PC-3 (cell line): Measurements from ENCODE around the gene GFPT2. TPM values are rescaled to one million over a fixed set of nuclear protein-coding genes. Genes with fewer than 3 reads are reported as not detected.

Experiments
- ATAC-seq: fragments of 200-7000 bp; cut with Tn5 transposase; 2 replicates; pipeline ENCODE4 v1.9.1; 2020; ENCODE audit warnings: mild to moderate bottlenecking, moderate library complexity
- BruUV-seq: library from RNA; stranded (reverse); fragments of 400-500 nt; replicated peaks from 2 replicates; lab custom pipeline; 2021; lab: Mats Ljungman, UMichigan
- CTCF ChIA-PET: fragments of 300-600 bp; sonication (Branson Sonifier 250); formaldehyde crosslinking; loops from one replicate; lab custom pipeline; 2022; ENCODE audit warnings: antibody characterized with exemption; lab: Charles Lee
- POLR2A ChIA-PET: fragments of 300-600 bp; sonication (Branson Sonifier 250); formaldehyde crosslinking; loops from one replicate; lab custom pipeline; 2022; ENCODE audit warnings: antibody characterized with exemption; ENCODE audit not compliant: unreplicated experiment; lab: Charles Lee
- DNase-seq: peaks from one replicate; pipeline ENCODE4 v3.0.0-alpha.2; 2015
- H2AFZ ChIP-seq: fragments of 300-600 bp; sonication (generic); 2 replicates; pipeline ENCODE4 v1.6.0; 2016; ENCODE audit warnings: antibody characterized with exemption, low read length
- H3F3A ChIP-seq: fragments of 300-600 bp; sonication (generic); one replicate; pipeline ENCODE4 v1.6.0; 2017; ENCODE audit warnings: antibody characterized with exemption, low read length, control low read depth, mild to moderate bottlenecking; ENCODE audit not compliant: unreplicated experiment
- H3K27ac ChIP-seq: fragments of 300-600 bp; sonication (generic); 2 replicates; pipeline ENCODE4 v1.5.1; 2016; ENCODE audit warnings: mild to moderate bottlenecking, low read length
- H3K27me3 ChIP-seq: fragments of 300-600 bp; sonication (generic); 2 replicates; pipeline ENCODE4 v1.6.1; 2016; ENCODE audit warnings: low read length, mixed read lengths
- H3K36me3 ChIP-seq: fragments of 300-600 bp; sonication (generic); 2 replicates; pipeline ENCODE4 v1.6.1; 2016; ENCODE audit warnings: low read depth, mixed run types, low read length, mixed read lengths
- H3K4me1 ChIP-seq: fragments of 300-600 bp; sonication (generic); 2 replicates; pipeline ENCODE4 v1.5.1; 2016; ENCODE audit warnings: low read length; ENCODE audit not compliant: insufficient read depth
- H3K4me2 ChIP-seq: fragments of 300-600 bp; sonication (generic); 2 replicates; pipeline ENCODE4 v1.6.0; 2016; ENCODE audit warnings: low read length
- H3K4me3 ChIP-seq: fragments of 300-600 bp; sonication (generic); 2 replicates; pipeline ENCODE4 v1.5.1; 2016; ENCODE audit warnings: mild to moderate bottlenecking, low read length, mixed read lengths
- H3K79me2 ChIP-seq: fragments of 300-600 bp; sonication (generic); 2 replicates; pipeline ENCODE4 v1.6.1; 2017; ENCODE audit warnings: low read length, mixed read lengths
- H3K9ac ChIP-seq: fragments of 300-600 bp; sonication (generic); 2 replicates; pipeline ENCODE4 v1.6.0; 2016; ENCODE audit warnings: mild to moderate bottlenecking, low read length
- H3K9me2 ChIP-seq: fragments of 300-600 bp; sonication (generic); replicated peaks from 2 replicates; pipeline ENCODE4 v1.6.1; 2016; ENCODE audit warnings: mixed run types, low read length, mixed read lengths
- H3K9me3 ChIP-seq: fragments of 300-600 bp; sonication (generic); 2 replicates; pipeline ENCODE4 v1.6.1; 2016; ENCODE audit warnings: low read length, mixed read lengths
- H4K20me1 ChIP-seq: fragments of 300-600 bp; sonication (generic); 2 replicates; pipeline ENCODE4 v1.6.1; 2016; ENCODE audit warnings: low read length, mixed read lengths
- EZH2 ChIP-seq: fragments of 300-600 bp; sonication (generic); IDR thresholded peaks from one replicate; pipeline ENCODE4 v1.6.1; 2017; ENCODE audit warnings: antibody characterized with exemption, mild to moderate bottlenecking, low read length; ENCODE audit not compliant: unreplicated experiment
- EZH2phosphoT487 ChIP-seq: fragments of 300-600 bp; sonication (generic); IDR thresholded peaks from 2 replicates; pipeline ENCODE4 v1.6.1; 2018; ENCODE audit warnings: mild to moderate bottlenecking, antibody characterized with exemption, low read length, borderline replicate concordance
- intact Hi-C: fragments of 100-400 bp; cut with micrococcal nuclease; formaldehyde crosslinking; loops from 2 replicates; pipeline ENCODE4 v1.9.0; 2023
- total RNA-seq: library from RNA; depleted of rRNA; stranded (reverse); fragments of >200 nt; gene quantifications from 2 replicates; pipeline ENCODE4 v1.2.3, GENCODE V29; 2014
- TF ChIP-seq, protein P1 (sequence below): fragments of 300-600 bp; sonication (generic); conservative IDR thresholded peaks from 2 replicates; pipeline ENCODE4 v1.5.1; 2017; ENCODE audit warnings: antibody characterized with exemption, low read depth, mild to moderate bottlenecking, low read length

The GFPT2 gene
- total RNA-seq, 1 experiment from 2014 or later: 2.2 TPM

DNA sequence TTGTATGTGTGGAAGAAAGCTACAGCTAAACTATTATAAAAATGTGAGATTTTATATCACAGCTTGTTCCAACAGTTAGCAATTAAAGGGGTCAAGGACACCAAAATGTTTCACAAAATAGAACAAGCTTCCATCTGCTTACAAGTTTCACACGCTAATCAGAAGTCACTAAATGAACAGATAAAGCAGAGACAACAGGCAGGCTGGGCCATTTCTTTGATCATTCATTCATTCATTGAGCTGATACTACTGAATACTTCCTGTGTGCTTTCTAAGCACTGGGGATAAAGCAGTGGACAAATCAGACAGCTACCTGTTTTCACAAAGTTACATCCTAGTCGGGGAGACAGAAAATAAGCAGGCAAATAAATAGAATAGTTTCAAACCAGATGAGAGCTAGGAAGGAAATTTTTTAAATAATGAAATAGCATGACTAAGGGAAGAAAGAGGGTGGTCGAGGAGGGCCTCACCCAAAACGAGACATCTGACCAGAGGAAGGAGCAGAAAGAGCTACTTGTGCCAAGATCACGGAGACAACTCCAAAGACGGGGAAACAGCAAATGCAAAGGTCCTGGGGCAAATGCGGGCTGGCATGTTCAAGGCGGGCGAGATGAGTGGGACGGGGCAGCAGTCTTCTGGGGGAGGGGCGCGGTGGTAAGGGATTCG lies 62.4 kb downstream of the GFPT2 start:
- Histone ChIP-seq H3K4me1 (peaks cover 29% of the 10 kb centered on the region), H3K4me3 (peak overlapping the region; percentile 87), H3K27me3 (no peaks in the 10 kb centered on the region), H3K9ac (peak overlapping the region; percentile 72; the same call in 1 of the 2 replicates), H3K9me3 (no peaks in the 10 kb centered on the region), H3K36me3 (peaks cover 3% of the 10 kb centered on the region), H3K4me2 (peak overlapping the region; percentile 83), H4K20me1 (peaks cover 10% of the 10 kb centered on the region; the same call in 1 of the 2 replicates), H3F3A (no peaks in the 10 kb centered on the region), H3K27ac (no peak overlapping the region), H3K9me2 (no peaks in the 10 kb centered on the region), H2AFZ (no peak overlapping the region), H3K79me2 (peaks cover 55% of the 10 kb centered on the region)
- TF ChIP-seq EZH2phosphoT487: no peak
- no peak for TF ChIP-seq EZH2
- TF ChIP-seq, protein P1, sequence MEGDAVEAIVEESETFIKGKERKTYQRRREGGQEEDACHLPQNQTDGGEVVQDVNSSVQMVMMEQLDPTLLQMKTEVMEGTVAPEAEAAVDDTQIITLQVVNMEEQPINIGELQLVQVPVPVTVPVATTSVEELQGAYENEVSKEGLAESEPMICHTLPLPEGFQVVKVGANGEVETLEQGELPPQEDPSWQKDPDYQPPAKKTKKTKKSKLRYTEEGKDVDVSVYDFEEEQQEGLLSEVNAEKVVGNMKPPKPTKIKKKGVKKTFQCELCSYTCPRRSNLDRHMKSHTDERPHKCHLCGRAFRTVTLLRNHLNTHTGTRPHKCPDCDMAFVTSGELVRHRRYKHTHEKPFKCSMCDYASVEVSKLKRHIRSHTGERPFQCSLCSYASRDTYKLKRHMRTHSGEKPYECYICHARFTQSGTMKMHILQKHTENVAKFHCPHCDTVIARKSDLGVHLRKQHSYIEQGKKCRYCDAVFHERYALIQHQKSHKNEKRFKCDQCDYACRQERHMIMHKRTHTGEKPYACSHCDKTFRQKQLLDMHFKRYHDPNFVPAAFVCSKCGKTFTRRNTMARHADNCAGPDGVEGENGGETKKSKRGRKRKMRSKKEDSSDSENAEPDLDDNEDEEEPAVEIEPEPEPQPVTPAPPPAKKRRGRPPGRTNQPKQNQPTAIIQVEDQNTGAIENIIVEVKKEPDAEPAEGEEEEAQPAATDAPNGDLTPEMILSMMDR: no peak
- no peak for ATAC-seq
- ChIA-PET POLR2A (interaction anchor here (0.8 kb wide), 1 partner anchor 80 kb away, joined by 4 read pairs; no protein-coding TSS in a partner anchor), CTCF (interaction anchor here (0.6 to 1.2 kb wide), 2 partner anchors 38 to 424 kb away, joined by 3 to 4 read pairs; no protein-coding TSS in a partner anchor)
- no peak for DNase-seq
- intact Hi-C loops: loop anchor here (5.0 kb wide), 1 partner anchor 317 kb away; no protein-coding TSS in a partner anchor
- BruUV-seq: TSS peak; percentile 66

DNA sequence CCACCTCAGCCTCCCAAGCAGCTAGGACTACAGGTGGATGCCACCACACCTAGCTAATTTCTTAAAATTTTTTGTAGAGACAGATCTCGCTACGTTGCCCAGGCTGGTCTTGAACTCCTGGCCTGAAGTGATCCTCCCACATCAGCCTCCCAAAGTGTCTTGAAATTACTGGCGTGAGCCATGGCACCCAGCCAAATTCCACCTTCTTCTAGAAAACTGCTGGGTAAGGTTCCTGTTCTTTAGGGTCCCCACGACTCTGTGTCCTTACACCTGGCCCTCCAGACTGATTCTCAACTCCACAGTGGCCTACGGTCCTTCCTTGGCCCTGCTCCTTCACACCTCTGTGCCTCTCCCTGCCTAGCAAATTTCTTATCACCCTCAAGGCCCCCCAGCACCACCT lies 63.2 kb downstream of the GFPT2 start:
- Histone ChIP-seq H3K36me3 (peaks cover 3% of the 10 kb centered on the region), H2AFZ (no peak overlapping the region), H3K27ac (peak overlapping the region; percentile 66), H3K4me2 (peak overlapping the region; percentile 83), H3K9ac (no peak overlapping the region), H3K79me2 (peaks cover 61% of the 10 kb centered on the region), H3K9me3 (no peaks in the 10 kb centered on the region), H3K27me3 (no peaks in the 10 kb centered on the region), H3K9me2 (no peaks in the 10 kb centered on the region), H3K4me3 (peak overlapping the region; percentile 87; the same call in 1 of the 2 replicates), H3F3A (no peaks in the 10 kb centered on the region), H3K4me1 (peaks cover 29% of the 10 kb centered on the region), H4K20me1 (peaks cover 10% of the 10 kb centered on the region; the same call in 1 of the 2 replicates)
- ChIA-PET CTCF (interaction anchor here (0.6 to 0.9 kb wide), 2 partner anchors 24 to 181 kb away, joined by 3 to 6 read pairs; no protein-coding TSS in a partner anchor), POLR2A (no interaction called here)
- DNase-seq (no peak), ATAC-seq (no peak)
- no TSS peak for BruUV-seq
- no peak for TF ChIP-seq EZH2
- TF ChIP-seq, protein P1: no peak
- no peak for TF ChIP-seq EZH2phosphoT487
- intact Hi-C loops: loop anchor here (5.0 kb wide), 1 partner anchor 317 kb away; no protein-coding TSS in a partner anchor
